ENCODE data around the gene C16orf82.

- no peak for TF ChIP-seq CTCF (IDR thresholded peaks at IDR 0.05; ENCODE audit: poor library complexity, severe bottlenecking)
- no peak for TF ChIP-seq EZH2 (IDR thresholded peaks at IDR 0.05; ENCODE audit: borderline replicate concordance, insufficient read depth, low read length, poor library complexity, severe bottlenecking)
- TF ChIP-seq MXI1 (conservative IDR thresholded peaks at IDR 0.05; ENCODE audit: poor library complexity, severe bottlenecking), result no peak
- no peak for TF ChIP-seq EP300 (conservative IDR thresholded peaks at IDR 0.05; ENCODE audit: poor library complexity, severe bottlenecking)
- TF ChIP-seq POLR2AphosphoS5 (IDR thresholded peaks at IDR 0.05), result no peak
- TF ChIP-seq REST (IDR thresholded peaks at IDR 0.05; ENCODE audit: borderline replicate concordance), result no peak
- no peak for TF ChIP-seq RAD21 (conservative IDR thresholded peaks at IDR 0.05)
Measured at GRCh38 chr16:27098366-27099049, 31.8 kb downstream of the C16orf82 start.

All from neural cell (in vitro differentiated cells).